Measurements from ENCODE around the gene GJA1. TPM values are rescaled to one million over a fixed set of nuclear protein-coding genes. Genes with fewer than 3 reads are reported as not detected.

The GJA1 gene
- total and polyA plus RNA-seq, 2 of the 4 experiments (the other 2 are of a cell fraction): 180 to 323 TPM

- Histone ChIP-seq H3K18ac (ENCODE audit: low read depth, low read length) (no peak overlapping the region), H3K36me3 (ENCODE audit: control insufficient read depth, insufficient read depth, low read length) (no peaks in the 10 kb centered on the region), H2AK5ac (ENCODE audit: low read depth, low read length) (0 out of 2 replicates have a peak overlapping the region, but pooled peaks have one; percentile 60), H3K4me1 (ENCODE audit: control insufficient read depth, insufficient read depth, low read length) (peaks cover 2% of the 10 kb centered on the region; the same call in 1 of the 2 replicates), H3K14ac (replicated peaks; ENCODE audit: low read depth, low read length) (no peak overlapping the region), H3K4ac (ENCODE audit: low read depth, low read length) (peak overlapping the region; percentile 47; the same call in 1 of the 2 replicates), H4K20me1 (ENCODE audit: insufficient read depth, low read length) (no peaks in the 10 kb centered on the region), H2BK120ac (ENCODE audit: low read depth, low read length) (no peak overlapping the region), H3K9ac (ENCODE audit: low read depth, low read length) (no peak overlapping the region), H3K27ac (ENCODE audit: insufficient read depth, low read length) (no peak overlapping the region), H4K8ac (ENCODE audit: low read depth in 2 of 2, low read length in 2 of 2) (no peak overlapping the region; a peak in 1 of 4 replicates), H2BK20ac (ENCODE audit: low read depth, low read length) (peak overlapping the region; percentile 85; the same call in 1 of the 2 replicates), H3K56ac (ENCODE audit: extremely low read depth, insufficient read depth, low read length) (no peak overlapping the region), H2BK15ac (ENCODE audit: low read depth, low read length) (0 out of 3 replicates have a peak overlapping the region, but pooled peaks have one; percentile 65), H3K9me3 (ENCODE audit: control insufficient read depth, insufficient read depth, low read length) (no peaks in the 10 kb centered on the region), H2AFZ (replicated peaks; ENCODE audit: low read length, poor library complexity) (no peak overlapping the region), H3K23ac (ENCODE audit: low read depth, low read length) (no peak overlapping the region), H3K9me1 (ENCODE audit: insufficient read depth, low read length) (no peaks in the 10 kb centered on the region), H4K91ac (ENCODE audit: insufficient read depth, low read depth, low read length) (no peak overlapping the region), H2AK9ac (replicated peaks; ENCODE audit: low read depth, low read length, poor library complexity) (no peak overlapping the region), H3K27me3 (ENCODE audit: control insufficient read depth, insufficient read depth, low read length) (no peaks in the 10 kb centered on the region), H2BK5ac (ENCODE audit: low read depth, low read length, poor library complexity, severe bottlenecking) (peak overlapping the region; percentile 72), H3K79me1 (ENCODE audit: low read depth in 1 of 2, low read length in 2 of 2) (no peaks in the 10 kb centered on the region), H3K4me3 (ENCODE audit: insufficient read depth, low read depth, low read length) (no peak overlapping the region), H4K5ac (ENCODE audit: low read depth, low read length) (no peak overlapping the region), H3K4me2 (ENCODE audit: low read depth, low read length) (no peak overlapping the region)
- intact Hi-C loops (cut with micrococcal nuclease) (no loop called here), in situ Hi-C loops (cut with MboI; ENCODE audit: low sequenced_read_pairs) (no loop called here), dilution Hi-C loops (cut with HindIII; ENCODE audit: low sequenced_read_pairs, unreplicated experiment) (no loop called here)
- TF ChIP-seq RCOR1 (IDR thresholded peaks at IDR 0.05; ENCODE audit: insufficient replicate concordance, low read length): no peak
- no peak for TF ChIP-seq RAD21 (IDR thresholded peaks at IDR 0.05; ENCODE audit: low read length)
- TF ChIP-seq FOS (IDR thresholded peaks at IDR 0.05; ENCODE audit: low read depth, low read length): no peak
- DNase-seq: no peak
- BruUV-seq (replicated peaks): no TSS peak
- ChIA-PET CTCF (no interaction called here), POLR2A (ENCODE audit: unreplicated experiment) (no interaction called here)
- ATAC-seq (ENCODE audit: low read depth): no peak
These were observed 47.3 kb downstream of the GJA1 start for GRCh38 chr6:121482751-121483150.

Data from IMR-90 (cell line).